Measurements from ENCODE around the gene CCNT2.

DNA sequence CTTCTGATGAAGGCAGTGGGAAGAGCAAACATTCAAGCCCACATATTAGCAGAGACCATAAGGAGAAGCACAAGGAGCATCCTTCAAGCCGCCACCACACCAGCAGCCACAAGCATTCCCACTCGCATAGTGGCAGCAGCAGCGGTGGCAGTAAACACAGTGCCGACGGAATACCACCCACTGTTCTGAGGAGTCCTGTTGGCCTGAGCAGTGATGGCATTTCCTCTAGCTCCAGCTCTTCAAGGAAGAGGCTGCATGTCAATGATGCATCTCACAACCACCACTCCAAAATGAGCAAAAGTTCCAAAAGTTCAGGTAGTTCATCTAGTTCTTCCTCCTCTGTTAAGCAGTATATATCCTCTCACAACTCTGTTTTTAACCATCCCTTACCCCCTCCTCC is 35.4 kb downstream of the CCNT2 start:
- TF ChIP-seq, protein P1, sequence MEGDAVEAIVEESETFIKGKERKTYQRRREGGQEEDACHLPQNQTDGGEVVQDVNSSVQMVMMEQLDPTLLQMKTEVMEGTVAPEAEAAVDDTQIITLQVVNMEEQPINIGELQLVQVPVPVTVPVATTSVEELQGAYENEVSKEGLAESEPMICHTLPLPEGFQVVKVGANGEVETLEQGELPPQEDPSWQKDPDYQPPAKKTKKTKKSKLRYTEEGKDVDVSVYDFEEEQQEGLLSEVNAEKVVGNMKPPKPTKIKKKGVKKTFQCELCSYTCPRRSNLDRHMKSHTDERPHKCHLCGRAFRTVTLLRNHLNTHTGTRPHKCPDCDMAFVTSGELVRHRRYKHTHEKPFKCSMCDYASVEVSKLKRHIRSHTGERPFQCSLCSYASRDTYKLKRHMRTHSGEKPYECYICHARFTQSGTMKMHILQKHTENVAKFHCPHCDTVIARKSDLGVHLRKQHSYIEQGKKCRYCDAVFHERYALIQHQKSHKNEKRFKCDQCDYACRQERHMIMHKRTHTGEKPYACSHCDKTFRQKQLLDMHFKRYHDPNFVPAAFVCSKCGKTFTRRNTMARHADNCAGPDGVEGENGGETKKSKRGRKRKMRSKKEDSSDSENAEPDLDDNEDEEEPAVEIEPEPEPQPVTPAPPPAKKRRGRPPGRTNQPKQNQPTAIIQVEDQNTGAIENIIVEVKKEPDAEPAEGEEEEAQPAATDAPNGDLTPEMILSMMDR (IDR thresholded peaks at IDR 0.05; ENCODE audit: poor library complexity) = no peak
- TF ChIP-seq EZH2 (IDR thresholded peaks at IDR 0.05; ENCODE audit: borderline replicate concordance) (no peak), EZH2phosphoT487 (IDR thresholded peaks at IDR 0.05; ENCODE audit: low read depth, severe bottlenecking, unreplicated experiment) (no peak)

Data from hepatocyte (in vitro differentiated cells).